ENCODE measurements around the gene EGFLAM.
"Not testable (repeated sequence)": the region's sequence is repeated elsewhere in the genome, so short reads cannot be mapped to it uniquely, and the experiment has no call there.

Gene EGFLAM

DNA sequence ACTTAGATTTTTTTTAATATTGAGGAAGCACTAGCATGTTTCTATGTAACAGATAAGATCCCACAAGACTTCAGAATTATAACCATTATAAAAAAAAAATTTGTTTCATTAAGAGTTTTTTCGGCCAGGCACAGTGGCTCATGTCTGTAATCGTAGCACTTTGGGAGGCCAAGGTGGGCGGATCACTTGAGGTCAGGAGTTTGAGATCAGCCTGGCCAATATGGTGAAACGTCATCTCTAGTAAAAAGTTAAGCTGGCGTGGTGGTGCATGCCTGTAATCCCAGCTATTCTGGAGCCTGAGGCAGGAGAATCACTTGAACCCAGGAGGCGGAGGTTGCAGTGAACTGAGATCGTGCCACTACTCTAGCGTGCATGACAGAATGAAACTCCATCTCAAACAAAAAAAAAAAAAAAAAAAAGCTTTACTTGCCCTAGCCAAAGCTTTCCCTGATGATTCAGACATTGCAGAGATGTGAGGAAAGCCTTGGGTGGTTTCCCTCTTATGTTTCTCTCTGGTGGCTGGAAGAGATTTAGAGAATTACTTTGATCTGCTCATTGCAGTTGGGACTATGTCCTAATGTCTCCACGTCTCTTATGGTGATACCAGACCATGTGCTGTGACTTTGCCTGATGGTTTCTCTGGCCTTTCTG lies 65.4 kb downstream of the EGFLAM start:
- TF ChIP-seq CTCF (conservative IDR thresholded peaks at IDR 0.05; ENCODE audit: low read depth, low read length), result no peak
- no peaks in the 10 kb centered on the region for H3K79me2 ChIP-seq (ENCODE audit: insufficient read depth, low read depth)
- no peaks in the 10 kb centered on the region for H4K20me1 ChIP-seq (ENCODE audit: insufficient read depth)
- no peak overlapping the region for H3K4me3 ChIP-seq (IDR thresholded peaks at IDR 0.05; ENCODE audit: insufficient read depth, low read depth, low read length)
- no peaks in the 10 kb centered on the region for H3K27me3 ChIP-seq (ENCODE audit: insufficient read depth, low read depth)
- no peaks in the 10 kb centered on the region for H3K36me3 ChIP-seq (ENCODE audit: insufficient read depth)
- no peak overlapping the region for H2AFZ ChIP-seq (ENCODE audit: low read depth)
- H3K27ac ChIP-seq, result no peak overlapping the region
- no peak overlapping the region for H3K4me2 ChIP-seq
- no peak overlapping the region for H3K9ac ChIP-seq
- no peaks in the 10 kb centered on the region for H3K4me1 ChIP-seq (ENCODE audit: low read depth, poor library complexity, severe bottlenecking)

GRCh38 chr5:38329132-38329715 lies 70.9 kb downstream of the EGFLAM start:
- no peaks in the 10 kb centered on the region for H3K79me2 ChIP-seq (ENCODE audit: insufficient read depth, low read depth)

GRCh38 chr5:38330207-38330606 lies 71.8 kb downstream of the EGFLAM start:
- H2AFZ ChIP-seq (ENCODE audit: low read depth), result no peak overlapping the region
- no peak overlapping the region for H3K4me2 ChIP-seq

More at GRCh38 chr5:38329132-38329715, 70.9 kb downstream of the EGFLAM start:
- no peak overlapping the region for H3K4me3 ChIP-seq (IDR thresholded peaks at IDR 0.05; ENCODE audit: insufficient read depth, low read depth, low read length)
- no peaks in the 10 kb centered on the region for H3K27me3 ChIP-seq (ENCODE audit: insufficient read depth, low read depth)
- H3K36me3 ChIP-seq (ENCODE audit: insufficient read depth), result no peaks in the 10 kb centered on the region
- H3K27ac ChIP-seq, result no peak overlapping the region
- no peak overlapping the region for H2AFZ ChIP-seq (ENCODE audit: low read depth)
- no peaks in the 10 kb centered on the region for H3K4me1 ChIP-seq (ENCODE audit: low read depth, poor library complexity, severe bottlenecking)
- TF ChIP-seq CTCF (conservative IDR thresholded peaks at IDR 0.05; ENCODE audit: low read depth, low read length), result no peak
- H3K9ac ChIP-seq, result no peak overlapping the region
- H4K20me1 ChIP-seq (ENCODE audit: insufficient read depth), result no peaks in the 10 kb centered on the region
- H3K4me2 ChIP-seq, result no peak overlapping the region

DNA sequence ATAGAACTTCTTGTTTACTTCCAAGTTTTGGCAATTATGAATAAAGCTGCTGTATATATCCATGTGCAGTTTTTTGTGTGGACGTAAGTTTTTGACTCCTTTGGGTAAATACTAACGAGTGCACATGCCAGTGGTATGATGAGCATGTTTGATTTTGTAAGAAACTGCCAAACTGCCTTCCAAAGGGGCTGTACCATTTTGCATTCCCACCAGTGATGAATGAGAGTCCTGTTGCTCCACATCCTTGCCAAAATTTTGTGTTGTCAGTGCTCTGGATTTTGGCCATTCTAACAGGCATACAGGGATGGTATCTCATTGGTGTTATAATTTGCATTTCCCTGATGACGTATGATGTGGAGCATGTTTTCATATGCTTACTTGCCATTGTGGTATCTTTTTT lies 73.5 kb downstream of the EGFLAM start:
- no peak overlapping the region for H3K9ac ChIP-seq
- H4K20me1 ChIP-seq (ENCODE audit: insufficient read depth), result no peaks in the 10 kb centered on the region
- TF ChIP-seq CTCF (conservative IDR thresholded peaks at IDR 0.05; ENCODE audit: low read depth, low read length), result no peak
- H3K79me2 ChIP-seq (ENCODE audit: insufficient read depth, low read depth), result no peaks in the 10 kb centered on the region
- no peak overlapping the region for H3K4me2 ChIP-seq
- no peaks in the 10 kb centered on the region for H3K27me3 ChIP-seq (ENCODE audit: insufficient read depth, low read depth)
- H3K4me3 ChIP-seq (IDR thresholded peaks at IDR 0.05; ENCODE audit: insufficient read depth, low read depth, low read length), result no peak overlapping the region
- H3K36me3 ChIP-seq (ENCODE audit: insufficient read depth), result no peaks in the 10 kb centered on the region
- H3K27ac ChIP-seq, result no peak overlapping the region
- no peak overlapping the region for H2AFZ ChIP-seq (ENCODE audit: low read depth)
- no peaks in the 10 kb centered on the region for H3K4me1 ChIP-seq (ENCODE audit: low read depth, poor library complexity, severe bottlenecking)

More at GRCh38 chr5:38330207-38330606, 71.8 kb downstream of the EGFLAM start:
- Histone ChIP-seq H3K27ac (no peak overlapping the region), H3K36me3 (ENCODE audit: insufficient read depth) (no peaks in the 10 kb centered on the region), H3K4me3 (IDR thresholded peaks at IDR 0.05; ENCODE audit: insufficient read depth, low read depth, low read length) (no peak overlapping the region), H3K4me1 (ENCODE audit: low read depth, poor library complexity, severe bottlenecking) (no peaks in the 10 kb centered on the region), H4K20me1 (ENCODE audit: insufficient read depth) (no peaks in the 10 kb centered on the region), H3K79me2 (ENCODE audit: insufficient read depth, low read depth) (no peaks in the 10 kb centered on the region), H3K27me3 (ENCODE audit: insufficient read depth, low read depth) (no peaks in the 10 kb centered on the region), H3K9ac (no peak overlapping the region)
- no peak for TF ChIP-seq CTCF (conservative IDR thresholded peaks at IDR 0.05; ENCODE audit: low read depth, low read length)

DNA sequence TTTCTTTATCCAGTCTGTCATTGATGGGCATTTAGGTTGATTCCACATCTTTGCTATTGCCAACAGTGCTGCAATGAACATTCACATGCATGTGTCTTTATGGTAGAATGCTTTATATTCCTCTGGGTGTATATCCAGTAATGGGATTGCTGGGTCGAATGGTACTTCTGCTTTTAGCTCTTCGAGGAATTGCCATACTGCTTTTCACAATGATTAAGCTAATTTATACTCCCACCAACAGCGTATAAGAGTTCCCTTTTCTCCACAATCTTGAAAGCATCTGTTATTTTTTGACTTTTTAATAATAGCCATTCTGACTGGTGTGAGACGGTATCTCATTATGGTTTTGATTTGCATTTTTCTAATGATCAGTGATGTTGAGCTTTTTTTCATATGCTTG lies 74.8 kb downstream of the EGFLAM start:
- H3K36me3 ChIP-seq (ENCODE audit: insufficient read depth); H3K4me2 ChIP-seq; H3K27me3 ChIP-seq (ENCODE audit: insufficient read depth, low read depth); H4K20me1 ChIP-seq (ENCODE audit: insufficient read depth); H3K4me1 ChIP-seq (ENCODE audit: low read depth, poor library complexity, severe bottlenecking); H3K79me2 ChIP-seq (ENCODE audit: insufficient read depth, low read depth); H3K9ac ChIP-seq; H3K4me3 ChIP-seq (IDR thresholded peaks at IDR 0.05; ENCODE audit: insufficient read depth, low read depth, low read length); H2AFZ ChIP-seq (ENCODE audit: low read depth); H3K27ac ChIP-seq: not testable (repeated sequence)

Measured in KMS-11 (cell line).